Measurements from ENCODE around the gene ECSIT.

Gene ECSIT

DNA sequence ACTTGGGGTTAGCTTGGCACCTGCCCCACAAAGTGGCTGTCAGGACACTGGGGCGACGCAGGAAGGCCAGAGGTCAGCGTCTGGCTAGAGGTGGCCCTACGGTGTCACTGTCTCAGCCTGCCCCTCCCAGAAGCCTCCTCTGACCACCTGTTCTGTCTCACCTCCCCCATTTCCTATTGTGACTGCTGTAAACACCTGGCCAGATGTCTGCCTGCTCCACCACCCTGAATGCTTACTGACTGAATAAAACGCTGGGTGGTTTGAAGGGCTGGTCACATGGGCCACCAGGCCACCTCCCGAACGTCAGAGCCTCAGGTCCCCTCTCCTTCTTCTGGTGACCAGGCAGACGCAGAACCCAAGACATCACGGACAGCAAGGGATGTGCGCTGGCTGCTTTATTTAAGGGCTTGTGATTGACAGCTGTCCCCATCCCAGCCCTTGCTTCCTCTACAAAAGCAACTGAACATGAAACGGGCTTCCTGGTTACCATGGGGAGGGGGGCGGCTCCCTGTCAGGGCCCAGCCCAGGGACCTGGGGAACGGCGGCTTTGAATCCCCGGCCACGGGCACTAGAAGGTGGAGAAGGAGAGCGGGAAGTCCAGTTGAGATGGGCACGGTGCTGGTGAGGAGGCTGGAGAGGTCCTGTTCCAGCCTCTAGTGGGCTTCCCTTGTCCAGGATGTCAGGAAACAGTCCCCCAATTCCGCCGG is 23.9 kb upstream of the ECSIT start:
- FAIRE-seq: no peak
- no peak for DNase-seq (ENCODE audit: extremely low spot score, insufficient read length, low read depth)

DNA sequence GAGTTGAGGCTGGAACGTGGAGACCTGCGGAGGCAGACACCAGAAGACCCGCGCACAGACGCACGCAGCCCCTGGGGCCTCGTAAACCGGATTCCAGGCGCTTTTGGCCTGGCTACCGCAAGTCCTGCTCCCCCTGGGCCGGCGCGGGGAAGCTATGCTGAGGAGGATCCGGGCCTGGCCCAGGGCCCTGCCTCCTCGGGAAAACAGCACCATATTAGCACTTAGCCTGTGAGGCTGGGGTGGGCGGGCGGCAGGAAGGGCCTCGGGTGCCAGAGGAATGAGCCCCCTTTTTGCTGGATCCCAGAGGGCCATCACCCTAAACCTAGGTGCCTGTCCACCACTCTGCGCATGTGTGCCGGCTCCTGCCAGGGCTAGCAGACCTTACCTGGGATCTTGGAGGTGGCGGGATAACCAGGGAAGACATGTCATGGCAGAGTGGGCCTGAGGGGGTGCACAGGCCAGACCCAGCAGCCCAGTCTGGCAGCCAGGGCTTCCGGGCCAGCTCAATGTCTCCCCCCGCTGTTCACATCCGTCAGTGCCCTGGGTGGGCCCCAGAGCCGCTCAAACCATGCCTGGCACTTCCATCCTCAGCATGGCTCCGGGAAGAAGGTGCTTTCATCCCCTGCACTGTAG is 22.8 kb upstream of the ECSIT start:
- DNase-seq (ENCODE audit: extremely low spot score, insufficient read length, low read depth) (no peak), FAIRE-seq (no peak)

DNA sequence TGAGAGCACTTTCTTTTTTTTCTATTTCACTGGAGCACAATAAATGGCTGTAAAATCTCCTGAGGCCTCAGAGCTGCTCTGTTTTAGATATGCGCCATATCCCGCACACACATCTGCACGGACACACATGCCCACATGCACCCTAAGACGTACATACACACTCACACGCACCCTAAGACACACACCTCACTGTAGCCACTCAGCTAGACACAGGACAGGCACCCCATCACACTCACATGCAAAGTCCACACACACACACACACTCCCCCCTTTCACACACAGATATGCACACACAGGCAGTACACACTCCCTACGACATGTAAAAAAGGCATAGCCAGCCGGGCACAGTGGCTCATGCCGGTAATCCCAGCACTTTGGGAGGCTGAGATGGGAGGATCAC is 21.3 kb upstream of the ECSIT start:
- no peak for DNase-seq (ENCODE audit: extremely low spot score, insufficient read length, low read depth)
- no peak for FAIRE-seq

GRCh38 chr19:11549386-11549953 is 20.5 kb upstream of the ECSIT start:
- FAIRE-seq (no peak), DNase-seq (ENCODE audit: extremely low spot score, insufficient read length, low read depth) (no peak)

DNA sequence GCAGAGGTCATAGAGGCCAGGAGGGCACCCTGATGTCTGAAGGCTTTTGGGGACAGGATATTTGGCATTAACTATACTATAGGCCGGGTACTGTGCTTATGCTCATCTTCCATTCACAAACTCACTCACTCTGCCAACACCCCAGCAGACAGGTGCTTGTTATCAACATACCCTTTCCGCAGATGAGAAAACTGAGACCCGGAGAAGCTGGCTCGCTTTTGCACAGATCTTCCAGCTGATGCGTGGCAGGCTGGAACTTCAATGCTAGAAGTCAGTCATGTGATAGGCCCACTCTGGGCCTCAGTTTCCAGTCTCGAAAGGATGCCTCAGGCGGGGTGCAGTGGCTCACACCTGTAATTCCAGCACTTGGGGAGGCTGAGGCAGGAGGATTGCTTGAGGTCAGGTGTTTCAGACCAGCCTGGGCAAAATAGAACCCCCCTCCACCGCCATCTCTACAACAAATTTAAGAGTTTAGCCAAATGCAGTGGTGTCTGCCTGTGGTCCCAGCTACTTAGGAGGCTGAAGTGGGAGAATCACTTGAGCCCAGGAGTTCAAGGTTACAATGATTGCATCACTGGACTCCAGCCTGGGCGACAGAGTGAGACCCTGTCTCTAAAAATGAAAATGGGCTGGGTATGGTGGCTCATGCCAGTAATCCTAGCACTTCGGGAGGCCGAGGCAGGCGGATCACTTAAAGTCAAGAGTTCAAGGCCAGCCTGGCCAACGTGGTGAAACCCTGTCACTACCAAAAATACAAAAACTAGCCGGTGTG is 19.2 kb upstream of the ECSIT start:
- DNase-seq (ENCODE audit: extremely low spot score, insufficient read length, low read depth) (no peak), FAIRE-seq (no peak)

- peak; percentile 15 for FAIRE-seq
These were observed 12.3 kb upstream of the ECSIT start for GRCh38 chr19:11541238-11541637.

GRCh38 chr19:11540645-11541044 is 11.7 kb upstream of the ECSIT start:
- DNase-seq (ENCODE audit: extremely low spot score, insufficient read length, low read depth): no peak
- no peak for FAIRE-seq

More at GRCh38 chr19:11541238-11541637, 12.3 kb upstream of the ECSIT start:
- no peak for DNase-seq (ENCODE audit: extremely low spot score, insufficient read length, low read depth)

DNA sequence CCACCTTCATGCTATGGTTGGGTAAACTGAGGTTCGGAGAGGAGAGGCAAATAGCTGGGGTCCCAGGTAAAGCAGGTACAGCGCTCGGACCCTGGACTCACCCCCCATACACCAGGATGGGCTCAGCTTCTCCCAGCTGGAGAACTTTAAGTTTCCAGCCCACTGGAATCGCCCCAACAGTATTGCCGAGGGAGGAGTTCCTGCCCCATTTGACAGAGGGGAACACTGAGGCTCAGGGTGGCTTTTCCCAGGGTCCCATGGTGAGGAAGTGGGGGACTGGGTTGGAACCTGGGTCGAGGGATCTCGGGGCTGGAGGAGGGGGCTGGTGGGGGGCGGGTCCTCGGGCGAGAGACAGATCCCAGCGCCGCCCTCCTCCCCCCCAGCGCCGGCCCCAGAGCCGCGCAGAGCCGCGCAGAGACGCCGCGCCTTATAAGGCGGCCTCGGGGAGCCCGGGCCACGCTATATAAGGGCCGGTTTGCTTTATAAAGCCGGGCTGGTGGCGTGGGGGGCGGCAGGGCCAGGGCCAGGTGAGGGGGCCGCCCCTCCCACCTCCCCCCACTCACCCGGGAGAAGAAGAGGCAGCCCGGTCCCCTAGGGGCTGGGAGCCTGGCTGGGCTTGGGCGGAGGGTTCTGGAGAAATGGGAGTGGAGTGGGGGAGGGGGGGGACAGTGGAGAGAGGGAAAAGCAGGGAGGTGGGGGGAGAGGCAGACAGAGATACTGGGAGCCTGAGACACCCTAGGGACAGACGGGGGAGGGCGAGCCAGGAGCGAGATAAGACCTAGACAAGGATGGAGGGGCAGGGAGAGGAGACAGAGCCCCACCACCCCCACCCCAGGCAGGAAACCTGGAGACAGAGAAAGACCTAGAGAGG is 10.8 kb upstream of the ECSIT start:
- no peak for DNase-seq (ENCODE audit: extremely low spot score, insufficient read length, low read depth)
- no peak for FAIRE-seq

GRCh38 chr19:11538232-11539036 is 9.5 kb upstream of the ECSIT start, which contains the start of gene CNN1:
CNN1 (plus strand) TSS chr19:11538851; CDS start chr19:11538928, 77 bp downstream.
- no peak for DNase-seq (ENCODE audit: extremely low spot score, insufficient read length, low read depth)
- no peak for FAIRE-seq

- DNase-seq (ENCODE audit: extremely low spot score, insufficient read length, low read depth) (peak; percentile 86), FAIRE-seq (peak; percentile 83)
These were observed 7.1 kb upstream of the ECSIT start for GRCh38 chr19:11535792-11536595.

DNA sequence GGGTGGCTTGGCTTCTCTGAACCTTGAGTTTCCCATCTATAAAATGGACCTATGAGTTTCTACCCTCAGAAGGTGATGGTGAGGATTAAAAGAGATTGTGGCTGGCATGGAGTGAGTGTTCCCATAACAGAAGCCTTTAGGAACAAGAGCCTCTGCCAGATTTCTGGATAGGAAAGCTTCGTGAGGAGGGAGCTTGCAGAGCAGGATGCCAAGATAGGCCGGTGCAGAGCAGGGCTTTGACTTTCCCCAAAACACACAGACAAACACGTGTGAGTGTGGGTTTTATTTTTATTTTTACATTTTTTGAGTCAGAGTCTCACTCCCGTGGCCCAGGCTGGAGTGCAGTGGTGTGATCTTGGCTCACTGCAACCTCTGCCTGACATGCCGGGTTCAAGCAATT is 6.0 kb upstream of the ECSIT start:
- no peak for DNase-seq (ENCODE audit: extremely low spot score, insufficient read length, low read depth)
- no peak for FAIRE-seq

DNA sequence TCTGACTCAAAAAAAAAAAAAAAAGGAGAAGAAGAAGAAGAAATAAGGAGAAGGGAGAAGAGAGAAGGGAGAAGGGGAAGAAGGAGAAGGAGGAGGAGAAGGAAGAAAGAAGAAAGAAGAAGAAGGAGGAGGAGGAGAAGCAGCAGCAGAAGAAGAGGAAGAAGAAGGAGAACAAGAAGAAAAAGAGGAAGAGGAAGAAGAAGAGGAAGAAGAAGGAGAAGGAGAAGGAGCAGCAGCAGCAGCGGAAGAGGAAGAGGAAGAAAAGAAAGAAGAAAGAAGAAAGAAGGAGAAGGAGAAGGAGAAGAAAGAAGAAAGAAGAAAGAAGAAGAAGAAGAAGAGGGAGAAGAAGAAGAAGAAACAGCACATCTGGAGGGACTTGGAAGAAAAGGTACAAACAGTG is 5.6 kb upstream of the ECSIT start:
- no peak for DNase-seq (ENCODE audit: extremely low spot score, insufficient read length, low read depth)
- FAIRE-seq: no peak

DNA sequence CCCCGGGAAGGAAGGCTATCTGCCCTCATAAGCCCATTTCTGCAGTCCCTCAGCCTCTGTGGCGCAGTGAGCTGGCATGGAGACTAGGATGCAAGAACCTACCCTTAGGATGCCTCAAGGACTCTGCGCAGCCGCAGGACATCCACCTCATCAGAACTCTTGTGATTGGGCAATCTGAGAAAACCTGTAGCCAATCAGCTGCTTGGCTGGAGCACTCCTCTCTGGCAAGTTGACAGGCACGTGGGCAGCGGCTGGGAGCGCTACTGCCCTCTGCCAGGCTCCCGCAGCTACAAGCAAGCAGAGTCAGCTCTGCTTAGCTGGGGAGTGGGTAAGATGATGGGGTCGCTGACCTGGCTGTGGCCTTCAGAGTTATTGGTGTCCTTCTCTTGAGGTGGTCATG is 1.5 kb upstream of the ECSIT start:
- no peak for DNase-seq (ENCODE audit: extremely low spot score, insufficient read length, low read depth)
- no peak for FAIRE-seq

DNA sequence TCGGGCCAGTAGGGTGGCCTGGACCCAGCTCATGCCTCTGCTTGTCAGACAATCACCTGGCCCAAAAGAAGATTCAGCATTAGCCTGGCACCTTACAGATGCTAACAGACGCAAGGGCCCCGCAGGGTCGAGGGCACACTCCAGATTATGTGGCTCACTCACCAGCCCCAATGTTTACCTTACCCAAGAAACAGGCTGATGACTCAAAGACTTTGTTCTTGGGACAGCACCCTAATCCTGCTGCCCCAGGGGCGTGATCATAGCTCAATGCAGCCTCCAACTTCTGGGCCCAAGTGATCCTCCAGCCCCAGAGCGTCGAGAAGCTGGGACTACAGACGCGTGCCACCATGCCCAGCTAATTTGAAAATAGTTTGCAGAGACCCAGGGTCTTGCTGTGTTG is 9.8 kb downstream of the ECSIT start:
- no peak for DNase-seq (ENCODE audit: extremely low spot score, insufficient read length, low read depth)
- FAIRE-seq: no peak

- FAIRE-seq (no peak), DNase-seq (ENCODE audit: extremely low spot score, insufficient read length, low read depth) (no peak)
These were observed 15.0 kb downstream of the ECSIT start for GRCh38 chr19:11513946-11514345.

- no peak for DNase-seq (ENCODE audit: extremely low spot score, insufficient read length, low read depth)
- FAIRE-seq: no peak
These were observed 18.5 kb downstream of the ECSIT start for GRCh38 chr19:11510444-11510843.

- no peak for FAIRE-seq
- DNase-seq (ENCODE audit: extremely low spot score, insufficient read length, low read depth): no peak
These were observed 21.4 kb downstream of the ECSIT start for GRCh38 chr19:11507370-11508078.

GRCh38 chr19:11506967-11507366 is 22.0 kb downstream of the ECSIT start:
- DNase-seq (ENCODE audit: extremely low spot score, insufficient read length, low read depth): no peak
- FAIRE-seq: no peak

Measured in GM18507 (cell line).